ENCODE measurements around the gene ST6GALNAC4.
A peak's percentile ranks its signal among the peaks of the same experiment; 100 is the strongest.

The ST6GALNAC4 gene

GRCh38 chr9:127930231-127931091, 13.6 kb upstream of the ST6GALNAC4 start, which contains the start of gene PIP5KL1 (continued):
- TF ChIP-seq ZNF473 (tag by site-specific recombination; IDR thresholded peaks at IDR 0.05), result no peak
- TF ChIP-seq ZNF404 (tag by site-specific recombination; IDR thresholded peaks at IDR 0.05), result no peak
- TF ChIP-seq ZNF791 (tag by site-specific recombination; IDR thresholded peaks at IDR 0.05), result no peak
- 0 out of 2 replicates have a peak, but pooled peaks have one; percentile 17 for TF ChIP-seq ZNF600 (tag by site-specific recombination; IDR thresholded peaks at IDR 0.05)
- no peak for TF ChIP-seq ZFP37 (tag by site-specific recombination; IDR thresholded peaks at IDR 0.05)
- TF ChIP-seq ZSCAN30 (tag by site-specific recombination; IDR thresholded peaks at IDR 0.05), result no peak
- no peak for TF ChIP-seq ZBTB17 (tag by site-specific recombination; IDR thresholded peaks at IDR 0.05)
- TF ChIP-seq ZSCAN23 (tag by site-specific recombination; IDR thresholded peaks at IDR 0.05), result no peak
- no peak for TF ChIP-seq ZNF10 (tag by site-specific recombination; IDR thresholded peaks at IDR 0.05)
- peak; percentile 74 for TF ChIP-seq PRDM10 (tag by site-specific recombination; IDR thresholded peaks at IDR 0.05)
- TF ChIP-seq ZNF175 (tag by site-specific recombination; IDR thresholded peaks at IDR 0.05), result no peak
- no peak for TF ChIP-seq ZNF660 (tag by site-specific recombination; IDR thresholded peaks at IDR 0.05)
- TF ChIP-seq ZNF433 (tag by site-specific recombination; IDR thresholded peaks at IDR 0.05; ENCODE audit: low read depth), result no peak
- no peak for TF ChIP-seq MEIS1 (CRISPR knock-in tag; IDR thresholded peaks at IDR 0.05; ENCODE audit: borderline replicate concordance)
- no peak for TF ChIP-seq ZBTB48 (tag by site-specific recombination; IDR thresholded peaks at IDR 0.05)
- no peak for TF ChIP-seq ZBTB11 (tag by site-specific recombination; conservative IDR thresholded peaks at IDR 0.05; ENCODE audit: low read depth)
- no peak for TF ChIP-seq ZNF521 (tag by site-specific recombination; IDR thresholded peaks at IDR 0.05)
- TF ChIP-seq ZNF221 (tag by site-specific recombination; IDR thresholded peaks at IDR 0.05; ENCODE audit: borderline replicate concordance), result no peak
- TF ChIP-seq HOXD13 (CRISPR knock-in tag; IDR thresholded peaks at IDR 0.05; ENCODE audit: borderline replicate concordance), result no peak
- no peak for TF ChIP-seq HOXC10 (CRISPR knock-in tag; IDR thresholded peaks at IDR 0.05)
- no peak for TF ChIP-seq ZNF146 (tag by site-specific recombination; IDR thresholded peaks at IDR 0.05)
- no peak for TF ChIP-seq GLI2 (tag by site-specific recombination; IDR thresholded peaks at IDR 0.05; ENCODE audit: borderline replicate concordance, low read depth)
- no peak for TF ChIP-seq ZNF843 (tag by site-specific recombination; IDR thresholded peaks at IDR 0.05)
- TF ChIP-seq FEZF1 (tag by site-specific recombination; IDR thresholded peaks at IDR 0.05), result no peak
- no peak for TF ChIP-seq SALL2 (tag by site-specific recombination; IDR thresholded peaks at IDR 0.05; ENCODE audit: borderline replicate concordance)
- TF ChIP-seq ZBTB44 (tag by site-specific recombination; IDR thresholded peaks at IDR 0.05), result no peak
- TF ChIP-seq BCL11B (tag by site-specific recombination; IDR thresholded peaks at IDR 0.05; ENCODE audit: low read depth), result no peak
- no peak for TF ChIP-seq ZNF629 (tag by site-specific recombination; IDR thresholded peaks at IDR 0.05)
- no peak for TF ChIP-seq ZSCAN16 (tag by site-specific recombination; IDR thresholded peaks at IDR 0.05)
- 0 out of 2 replicates have a peak, but pooled peaks have one; percentile 11 for TF ChIP-seq ZIC2 (tag by site-specific recombination; IDR thresholded peaks at IDR 0.05)
- TF ChIP-seq ZNF23 (tag by site-specific recombination; IDR thresholded peaks at IDR 0.05; ENCODE audit: borderline replicate concordance), result no peak
- TF ChIP-seq ZNF426 (tag by site-specific recombination; IDR thresholded peaks at IDR 0.05), result no peak
